NCI-H1105 treated with DMSO at 0.1 percent for 48 hours (cell line): ENCODE data around the gene KIF18B.

Experiments used
- DNase-seq: peaks from one replicate; lab custom pipeline; 2025; lab: John Stamatoyannopoulos, UW

KIF18B gene

GRCh38 chr17:44919411-44919810, 28.2 kb downstream of the KIF18B start:
- no peak for DNase-seq

DNA sequence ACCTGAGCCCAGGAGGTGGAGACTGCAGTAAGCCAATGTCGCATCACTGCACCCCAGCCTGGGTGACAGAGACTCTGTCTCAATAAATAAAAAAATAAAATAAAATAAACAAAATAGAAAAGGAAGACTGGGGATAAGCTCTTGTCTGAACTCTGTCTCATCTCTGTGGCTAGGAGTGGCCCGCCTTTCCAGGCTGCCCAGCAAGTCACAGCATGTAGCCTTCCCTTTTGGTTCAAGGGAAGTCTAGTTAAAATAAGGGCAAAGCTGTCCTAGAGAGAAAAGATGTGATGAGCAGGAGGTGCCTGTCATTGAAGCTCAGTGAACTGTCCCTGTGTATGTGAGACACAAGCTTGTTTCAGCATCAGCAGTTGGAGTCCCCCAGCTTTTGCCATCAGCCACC, 29.6 kb downstream of the KIF18B start:
- no peak for DNase-seq

DNA sequence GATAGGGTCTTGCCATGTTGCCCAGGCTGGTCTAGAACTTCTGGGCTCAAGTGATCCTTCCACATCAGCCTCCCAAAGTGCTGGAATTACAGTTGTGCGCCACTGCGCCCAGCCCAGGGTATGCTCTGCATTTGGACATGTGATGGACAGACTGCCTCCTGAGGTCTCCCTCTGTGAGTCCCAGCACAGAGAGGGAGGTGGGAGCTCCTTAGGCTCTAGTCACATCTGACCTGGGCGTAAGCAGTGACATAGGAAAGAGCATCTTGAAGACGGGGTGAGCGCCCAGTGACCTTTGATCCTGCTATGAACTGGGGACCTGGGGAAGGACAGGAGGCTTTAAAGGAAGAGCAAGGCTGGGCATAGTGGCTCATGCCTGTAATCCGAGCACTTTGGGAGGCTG, 30.1 kb downstream of the KIF18B start:
- DNase-seq = no peak

- no peak for DNase-seq
Observed at GRCh38 chr17:44916781-44917241, 30.8 kb downstream of the KIF18B start.

DNA sequence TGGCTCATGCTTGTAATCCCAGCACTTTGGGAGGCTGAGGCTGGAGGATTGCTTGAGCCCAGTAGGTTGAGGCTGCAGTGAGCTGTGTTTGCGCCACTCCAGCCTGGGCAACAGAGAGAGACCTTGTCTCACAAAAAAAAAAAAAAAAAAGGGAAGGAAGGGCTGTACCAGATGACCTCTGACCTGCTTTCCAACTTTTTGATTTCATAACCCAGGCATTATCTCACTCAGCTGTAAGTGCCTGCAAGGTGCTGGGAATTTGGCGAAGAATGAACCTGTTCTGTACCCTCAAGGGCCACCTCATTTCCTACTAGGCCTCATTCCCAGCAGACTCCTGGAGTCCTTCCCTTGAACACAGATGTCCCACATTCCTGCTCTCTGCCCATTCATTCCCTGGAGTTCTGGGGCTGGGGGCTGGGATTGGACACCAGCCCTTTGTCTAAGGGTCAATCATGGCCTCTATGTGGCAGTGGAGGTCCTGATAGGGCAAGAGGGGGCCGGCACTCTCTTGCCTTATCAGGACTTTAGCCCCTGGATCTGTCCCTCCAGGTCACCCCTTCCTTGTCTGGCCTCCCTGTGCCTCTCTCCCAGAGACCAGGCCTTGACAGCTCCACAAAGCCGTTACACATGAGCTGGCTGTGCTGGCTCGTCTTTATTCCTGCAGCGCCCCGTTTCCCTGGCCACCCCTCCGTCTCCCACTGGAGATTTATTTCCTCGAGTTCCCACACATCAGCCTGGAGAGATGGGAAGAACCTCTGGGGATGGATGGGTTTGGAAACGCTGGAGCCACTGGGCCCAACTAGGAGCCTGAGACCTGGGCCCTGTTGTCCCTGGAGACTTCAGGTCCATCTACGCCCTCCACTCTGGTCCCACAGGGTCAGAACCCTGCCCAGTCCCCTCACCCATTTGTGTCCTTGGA, 31.5 kb downstream of the KIF18B start:
- no peak for DNase-seq

DNA sequence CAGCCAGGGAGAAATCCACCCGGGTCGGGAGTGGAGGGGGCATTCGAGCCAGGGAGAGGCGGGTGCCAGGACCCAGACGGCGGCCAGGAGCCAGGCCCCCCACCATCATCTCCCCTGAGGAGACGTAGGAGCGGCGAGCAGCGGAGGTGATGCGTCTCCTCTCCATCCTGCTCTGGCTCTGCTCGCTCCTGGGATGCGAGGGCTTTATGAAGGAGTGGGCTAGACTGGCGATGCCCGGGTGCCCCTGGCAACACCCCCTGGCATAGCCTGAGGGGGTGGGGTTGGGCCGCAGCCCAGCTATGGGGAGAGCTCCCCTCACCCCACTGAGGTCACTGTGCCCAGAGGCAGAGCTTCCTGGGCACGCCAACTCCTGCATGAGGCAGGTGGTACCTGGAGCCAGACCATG, 32.2 kb downstream of the KIF18B start, which contains the start of gene GFAP:
Gene GFAP, minus strand, starts transcription at position 180 of the 406 bp plus-strand sequence. Its CDS starts 14 bp downstream, at position 166.
- DNase-seq = no peak

- no peak for DNase-seq
Observed at GRCh38 chr17:44914698-44915271, 32.8 kb downstream of the KIF18B start.

DNA sequence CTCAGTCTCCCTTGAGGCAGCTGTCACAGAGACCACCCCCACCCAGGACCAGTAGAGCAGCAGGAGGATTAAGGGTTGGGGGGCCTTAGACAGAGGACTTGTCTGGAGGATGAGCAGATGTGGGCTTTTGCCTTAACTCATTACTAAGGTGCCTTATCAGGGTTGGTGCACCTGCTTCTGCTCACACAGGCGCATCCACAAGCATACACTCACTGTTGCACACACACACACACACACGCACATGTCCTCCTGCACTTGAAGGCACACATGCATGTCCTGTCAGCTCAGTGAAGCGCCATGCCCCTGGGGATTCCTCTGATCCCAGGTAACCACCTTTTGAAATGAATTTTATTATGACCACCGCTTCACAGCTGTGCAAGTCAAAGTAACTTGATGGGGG, 33.4 kb downstream of the KIF18B start:
- no peak for DNase-seq

DNA sequence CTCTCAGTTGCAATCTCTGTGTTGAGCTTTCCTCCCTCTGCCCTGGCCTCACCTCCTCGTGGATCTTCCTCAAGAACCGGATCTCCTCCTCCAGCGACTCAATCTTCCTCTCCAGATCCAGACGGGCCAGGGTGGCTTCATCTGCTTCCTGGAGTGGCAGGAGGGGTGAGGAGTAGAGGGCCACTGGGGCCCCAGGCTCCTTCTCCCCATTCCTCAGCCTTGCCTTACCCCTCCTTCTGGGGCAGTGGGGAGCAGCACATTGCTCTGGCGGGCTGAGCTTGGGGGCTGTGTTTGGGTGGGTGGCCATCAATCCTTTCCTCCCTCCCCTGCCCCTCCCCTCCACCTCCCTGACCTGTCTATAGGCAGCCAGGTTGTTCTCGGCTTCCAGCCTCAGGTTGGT, 33.9 kb downstream of the KIF18B start:
- DNase-seq = no peak

GRCh38 chr17:44912763-44913544, 34.6 kb downstream of the KIF18B start:
- no peak for DNase-seq

DNA sequence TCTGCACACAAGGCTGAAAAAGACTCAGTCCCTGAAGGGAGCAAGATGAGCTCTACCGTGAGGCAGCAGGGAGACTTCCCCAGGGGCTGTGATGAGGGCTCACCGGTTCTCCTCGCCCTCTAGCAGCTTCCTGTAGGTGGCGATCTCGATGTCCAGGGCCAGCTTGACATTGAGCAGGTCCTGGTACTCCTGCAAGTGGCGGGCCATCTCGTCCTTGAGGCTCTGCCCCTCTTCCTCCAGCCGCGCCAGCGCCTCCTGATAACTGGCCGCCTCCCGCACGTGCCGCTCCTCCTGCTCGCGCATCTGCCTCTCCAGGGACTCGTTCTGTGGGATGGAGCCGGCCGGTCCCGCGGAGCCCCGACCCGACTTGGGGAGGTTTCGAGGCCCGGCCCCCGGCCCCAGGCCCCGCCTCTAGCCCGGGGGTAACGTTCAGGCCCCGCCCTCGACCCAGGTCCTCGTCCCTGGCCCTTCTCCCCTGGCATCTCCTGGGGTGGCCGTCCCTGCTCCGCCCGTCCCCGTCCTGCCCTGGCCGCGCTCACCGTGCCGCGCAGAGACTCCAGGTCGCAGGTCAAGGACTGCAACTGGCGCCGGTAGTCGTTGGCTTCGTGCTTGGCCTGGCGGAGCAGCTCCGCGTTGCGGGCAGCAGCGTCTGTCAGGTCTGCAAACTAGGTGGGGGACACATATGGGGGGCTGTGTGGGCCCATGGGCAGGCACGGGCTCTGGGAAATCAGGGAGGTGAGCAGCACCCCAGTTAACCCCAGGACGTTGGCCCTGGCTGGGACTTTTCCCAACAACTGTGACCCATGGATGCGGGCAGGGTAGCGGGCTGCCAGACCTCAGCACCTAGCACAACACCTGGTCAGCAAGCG, 36.2 kb downstream of the KIF18B start:
- no peak for DNase-seq

- DNase-seq = no peak
Observed at GRCh38 chr17:44910231-44911106, 37.1 kb downstream of the KIF18B start.

DNA sequence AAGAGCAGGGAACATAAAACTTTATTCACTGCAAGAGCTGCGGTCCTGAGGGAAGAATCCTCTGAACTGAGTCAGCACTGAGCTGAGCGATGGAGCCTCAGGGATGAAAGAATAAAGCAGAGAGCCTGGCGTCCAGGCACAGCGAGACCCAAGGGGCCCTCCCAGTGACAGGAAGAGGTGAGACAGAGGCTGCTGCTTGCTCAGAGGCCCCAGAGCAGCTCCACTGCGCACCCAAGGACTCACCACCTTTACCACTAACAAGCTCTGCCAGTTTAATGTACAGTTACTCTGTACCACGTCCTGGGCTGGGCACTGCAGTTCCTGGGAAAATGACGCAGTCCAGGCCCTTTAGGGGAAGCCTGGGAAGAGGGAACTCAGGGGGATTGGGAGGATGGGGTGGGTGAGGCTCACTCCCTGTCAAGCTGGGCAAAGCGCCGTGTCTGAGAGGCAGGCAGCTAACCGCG, 37.9 kb downstream of the KIF18B start:
- no peak for DNase-seq

GRCh38 chr17:44908761-44909326, 38.7 kb downstream of the KIF18B start:
- DNase-seq = no peak

DNA sequence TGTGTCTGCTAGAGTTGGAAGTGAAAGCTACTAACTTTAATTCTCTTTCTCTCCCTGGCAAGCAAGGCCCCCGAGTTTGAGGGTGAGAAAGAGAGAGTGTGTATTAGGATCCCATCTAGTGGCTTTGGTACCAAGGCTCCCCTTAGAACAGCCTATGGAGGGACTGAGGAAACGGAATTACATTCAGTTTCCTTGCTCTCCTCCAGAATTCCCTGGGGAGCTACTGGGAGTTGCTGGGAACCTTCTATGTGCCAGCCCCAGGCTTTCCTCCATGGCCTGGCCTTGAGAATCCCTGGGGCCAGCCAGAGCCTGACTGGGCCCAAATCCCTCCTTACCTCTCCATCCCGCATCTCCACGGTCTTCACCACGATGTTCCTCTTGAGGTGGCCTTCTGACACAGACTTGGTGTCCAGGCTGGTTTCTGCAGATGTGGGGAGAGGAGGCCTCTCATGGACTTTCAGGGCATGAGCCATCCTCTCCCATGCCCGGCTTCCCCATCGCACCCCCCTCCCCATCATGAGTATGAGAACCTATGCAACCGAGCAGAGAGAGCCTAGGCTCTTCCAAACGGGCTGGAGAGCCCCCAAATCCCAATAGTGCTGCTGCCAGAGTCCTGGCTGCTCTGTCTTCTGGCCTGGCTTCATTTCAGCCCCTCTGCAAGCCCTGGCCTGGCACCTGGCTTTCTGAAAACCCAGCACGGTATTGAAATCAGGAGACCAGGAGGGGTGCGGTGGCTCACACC, 39.7 kb downstream of the KIF18B start:
- no peak for DNase-seq

GRCh38 chr17:44906763-44907728, 40.5 kb downstream of the KIF18B start:
- DNase-seq = no peak

DNA sequence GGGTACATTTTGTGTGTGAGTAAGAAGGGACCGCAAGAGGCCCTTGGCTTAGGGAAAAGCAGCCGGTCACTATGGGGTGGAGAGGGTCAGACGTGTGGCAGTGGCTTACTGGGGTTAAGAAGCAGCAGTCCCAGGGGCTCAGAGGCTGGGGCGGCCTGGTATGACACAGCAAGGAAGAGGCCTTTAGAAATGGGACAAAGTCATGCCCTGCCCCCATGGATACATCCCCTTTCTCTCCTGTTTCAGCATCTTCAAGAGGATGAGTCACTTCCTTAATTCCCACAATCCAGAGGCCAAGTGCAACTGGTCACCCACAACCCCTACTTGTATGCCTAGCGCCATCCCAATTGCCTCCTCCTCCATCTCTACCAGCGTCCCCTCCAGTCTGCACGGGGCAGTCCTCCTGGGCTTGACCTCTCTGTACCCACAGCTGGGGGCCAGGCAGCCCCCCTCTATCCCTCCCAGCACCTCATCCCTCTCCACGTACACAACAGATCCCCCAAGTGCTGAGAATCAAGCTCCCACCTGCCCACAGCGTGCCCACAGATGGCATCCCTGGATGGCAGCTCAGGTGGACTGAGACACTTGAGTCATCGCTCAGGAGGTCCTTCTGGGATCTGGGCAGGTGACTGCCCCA, 41.4 kb downstream of the KIF18B start:
- DNase-seq = no peak
